K562 (cell line): ENCODE measurements around the gene IDI1. TPM values are rescaled to one million over a fixed set of nuclear protein-coding genes. Genes with fewer than 3 reads are reported as not detected.

Experiments
- ATAC-seq: fragments of 200-7000 bp; cut with Tn5 transposase; 3 replicates; pipeline ENCODE4 v1.9.1; 2020; ENCODE audit warnings: moderate library complexity
- BruUV-seq: library from RNA; stranded (reverse); fragments of 400-500 nt; replicated peaks from 2 replicates; lab custom pipeline; 2021; lab: Mats Ljungman, UMichigan
- CTCF ChIA-PET: fragments of 300-600 bp; formaldehyde crosslinking; extraction: SDS; loops from one replicate; lab custom pipeline; 2021; ENCODE audit warnings: low intra/inter-chr PET ratio; lab: Yijun Ruan, JAX
- POLR2A ChIA-PET: fragments of 300-600, 350-650 bp; sonication (Branson Sonifier 250); formaldehyde crosslinking; extraction: SDS; loops from one replicate; lab custom pipeline; 2021; ENCODE audit warnings: antibody characterized with exemption, inconsistent platforms; lab: Yijun Ruan, JAX
- DNase-seq, 4 experiments: peaks; one replicate each; pipeline versions ENCODE4 v3.0.0 to v3.0.0-alpha.2; 2011 to 2018; ENCODE audit warnings: low spot score in 3 of 4, mixed read lengths in 3 of 4; ENCODE audit errors: extremely low read depth in 1 of 4
- FAIRE-seq: peaks from 2 replicates; lab custom pipeline; 2011; peaks lifted over from hg19 to GRCh38; lab: Jason Lieb, UNC
- H2AFZ ChIP-seq: 2 replicates; pipeline ENCODE4 v1.6.0; 2011; ENCODE audit warnings: low read depth, low read length, control low read depth, inconsistent platforms
- H3K27ac ChIP-seq: fragments of 200-600 bp; 3 replicates; pipeline ENCODE4 v1.8.0; 2011; ENCODE audit warnings: low read depth, mild to moderate bottlenecking, control low read depth, inconsistent platforms, low read length, moderate library complexity, mixed read lengths; ENCODE audit errors: extremely low read depth
- H3K27me3 ChIP-seq, 2 experiments: fragments of 300-600 bp in 1 of 2; 2 replicates in 1 of 2; 3 replicates in 1 of 2; pipeline versions ENCODE4 v1.6.0 to v1.8.0; 2011; ENCODE audit warnings: inconsistent platforms in 2 of 2, low read length in 2 of 2, mild to moderate bottlenecking in 1 of 2, mixed read lengths in 1 of 2, moderate library complexity in 1 of 2; ENCODE audit not compliant: control insufficient read depth in 2 of 2, insufficient read depth in 2 of 2
- H3K36me3 ChIP-seq: fragments of 300-600 bp; 3 replicates; pipeline ENCODE4 v1.8.0; 2011; ENCODE audit warnings: mild to moderate bottlenecking, low read length, inconsistent platforms; ENCODE audit not compliant: control insufficient read depth, insufficient read depth
- H3K4me1 ChIP-seq, 2 experiments: fragments of 200-600 bp in 1 of 2; replicated peaks in 1 of 2; 2 replicates in 1 of 2; 3 replicates in 1 of 2; pipeline versions ENCODE4 v1.5.1 to v1.8.0; 2011; ENCODE audit warnings: inconsistent platforms in 2 of 2, low read length in 2 of 2, mild to moderate bottlenecking in 1 of 2, mixed read lengths in 1 of 2, moderate library complexity in 1 of 2; ENCODE audit not compliant: control insufficient read depth in 2 of 2, insufficient read depth in 2 of 2
- H3K4me2 ChIP-seq: 2 replicates; pipeline ENCODE4 v1.6.1; 2011; ENCODE audit warnings: low read length, control low read depth, inconsistent platforms, mixed read lengths; ENCODE audit not compliant: insufficient read depth
- H3K4me3 ChIP-seq: fragments of 200-600 bp; sonication (generic), shearing (Covaris generic); 2 replicates; pipeline ENCODE4 v1.5.1; 2016; ENCODE audit warnings: control low read depth, inconsistent platforms
- H3K79me2 ChIP-seq: fragments of 200-600 bp; 3 replicates; pipeline ENCODE4 v1.8.0; 2011; ENCODE audit warnings: low read length, inconsistent platforms; ENCODE audit not compliant: control insufficient read depth, insufficient read depth
- H3K9ac ChIP-seq, 2 experiments: 2 replicates each; pipeline versions ENCODE4 v1.6.0 to v1.6.1; 2011; ENCODE audit warnings: low read depth in 2 of 2, low read length in 2 of 2, control low read depth in 1 of 2, inconsistent platforms in 1 of 2, mild to moderate bottlenecking in 1 of 2, mixed read lengths in 1 of 2; ENCODE audit not compliant: insufficient read depth in 1 of 2
- H3K9me1 ChIP-seq: one replicate; pipeline ENCODE4 v1.6.0; 2011; ENCODE audit warnings: inconsistent platforms, mild to moderate bottlenecking, low read length, moderate library complexity; ENCODE audit not compliant: control insufficient read depth, insufficient read depth
- H3K9me3 ChIP-seq: replicated peaks from 2 replicates; pipeline ENCODE4 v1.5.1; 2011; ENCODE audit warnings: low read depth, low read length, inconsistent platforms; ENCODE audit not compliant: control insufficient read depth, insufficient read depth
- H4K20me1 ChIP-seq: replicated peaks from 2 replicates; pipeline ENCODE4 v1.6.1; 2011; ENCODE audit warnings: low read length, inconsistent platforms, mixed read lengths; ENCODE audit not compliant: control insufficient read depth, insufficient read depth
- BCL6 ChIP-seq: fragments of 250-450 bp; sonication (Bioruptor Pico); IDR thresholded peaks from 2 replicates; pipeline ENCODE4 v1.4.0; 2020
- CHD2 ChIP-seq: IDR thresholded peaks from 2 replicates; pipeline ENCODE4 v1.6.1; 2011; ENCODE audit warnings: low read depth, low read length
- DIDO1 ChIP-seq: fragments of 450-650 bp; IDR thresholded peaks from 2 replicates; pipeline ENCODE4 v1.6.1; 2016; ENCODE audit warnings: low read depth, missing biosample characterization, missing genetic modification characterization
- E2F5 ChIP-seq: sonication (generic); formaldehyde crosslinking; IDR thresholded peaks from 2 replicates; pipeline ENCODE4 v1.8.0; 2022; ENCODE audit warnings: mild to moderate bottlenecking, missing genetic modification reagents
- GTF2E2 ChIP-seq: fragments of 200-800 bp; sonication (Bioruptor generic); IDR thresholded peaks from 2 replicates; pipeline ENCODE4 v1.6.1; 2016; ENCODE audit warnings: missing genetic modification characterization, missing compliant biosample characterization
- HDAC2 ChIP-seq: fragments of 450-650 bp; IDR thresholded peaks from 2 replicates; pipeline ENCODE4 v1.6.1; 2016; ENCODE audit warnings: mild to moderate bottlenecking
- HMGN3 ChIP-seq: IDR thresholded peaks from 2 replicates; pipeline ENCODE4 v1.6.1; 2011; ENCODE audit warnings: borderline replicate concordance, low read depth, mild to moderate bottlenecking, mixed read lengths, low read length; ENCODE audit not compliant: insufficient read length; ENCODE audit errors: extremely low read depth
- KLF13 ChIP-seq: fragments of 450-650 bp; IDR thresholded peaks from 2 replicates; pipeline ENCODE4 v1.6.1; 2016; ENCODE audit warnings: missing genetic modification characterization, low read depth, mild to moderate bottlenecking, missing compliant biosample characterization, moderate library complexity, borderline replicate concordance
- RAD21 ChIP-seq, 2 experiments: fragments of 250-450 bp in 1 of 2; fragments of 450-650 bp in 1 of 2; sonication (Bioruptor Pico) in 1 of 2; formaldehyde crosslinking in 1 of 2; IDR thresholded peaks in 1 of 2; conservative IDR thresholded peaks in 1 of 2; 2 replicates each; pipeline versions ENCODE4 v1.4.0 to v1.8.0; 2020 to 2022; ENCODE audit warnings: mild to moderate bottlenecking in 2 of 2, moderate library complexity in 1 of 2
- RB1 ChIP-seq: fragments of 450-650 bp; IDR thresholded peaks from 2 replicates; pipeline ENCODE4 v1.6.1; 2017; ENCODE audit warnings: low read depth, mild to moderate bottlenecking
- RBM14 ChIP-seq: fragments of 200-400 bp; formaldehyde crosslinking; IDR thresholded peaks from 2 replicates; pipeline ENCODE4 v1.6.1; 2018; ENCODE audit warnings: low read depth, mild to moderate bottlenecking, low read length, moderate library complexity, borderline replicate concordance; ENCODE audit not compliant: insufficient read depth
- RUNX1 ChIP-seq: sonication (generic); IDR thresholded peaks from 2 replicates; pipeline ENCODE4 v1.6.1; 2016; ENCODE audit warnings: antibody characterized with exemption, low read depth
- SAP30 ChIP-seq: fragments of 200-600 bp; sonication (generic); IDR thresholded peaks from 2 replicates; pipeline ENCODE4 v1.6.1; 2012; ENCODE audit warnings: borderline replicate concordance, low read depth, mild to moderate bottlenecking, moderate library complexity, low read length, control low read depth, inconsistent platforms; ENCODE audit not compliant: insufficient read depth, poor library complexity, severe bottlenecking
- SRSF1 ChIP-seq: fragments of 200-400 bp; formaldehyde crosslinking; IDR thresholded peaks from 2 replicates; pipeline ENCODE4 v1.6.1; 2017; ENCODE audit warnings: mild to moderate bottlenecking, low read depth, low read length, moderate library complexity
- ZNF311 ChIP-seq: fragments of 250-450 bp; sonication (Bioruptor Pico); IDR thresholded peaks from 2 replicates; pipeline ENCODE4 v1.4.0; 2020; ENCODE audit warnings: mild to moderate bottlenecking, moderate library complexity
- ZNF668 ChIP-seq: fragments of 250-450 bp; sonication (Bioruptor Pico); IDR thresholded peaks from 2 replicates; pipeline ENCODE4 v1.8.0; 2022; ENCODE audit warnings: mild to moderate bottlenecking, inconsistent platforms
- ZNF707 ChIP-seq: fragments of 250-450 bp; sonication (Bioruptor Pico); conservative IDR thresholded peaks from 2 replicates; pipeline ENCODE4 v1.8.0; 2022; ENCODE audit warnings: inconsistent platforms, mild to moderate bottlenecking, moderate library complexity
- ZNF75A ChIP-seq: fragments of 450-650 bp; formaldehyde crosslinking; IDR thresholded peaks from 2 replicates; pipeline ENCODE4 v1.4.0; 2020; ENCODE audit warnings: mild to moderate bottlenecking
- WGBS: fragments of 100-300 bp; shearing (Covaris generic); methylation state at CpG from one replicate; pipeline ENCODE4 v1.1.6; 2016; ENCODE audit warnings: low coverage, mixed read lengths; ENCODE audit not compliant: insufficient coverage; ENCODE audit errors: missing lambda C conversion rate; 5-methylcytosine and 5-hydroxymethylcytosine counted together
- in situ Hi-C: fragments of 300-500 bp; cut with MboI; formaldehyde crosslinking; loops from 4 replicates; pipeline ENCODE4 v1.15.0; 2018; ENCODE audit warnings: inconsistent platforms, mixed read lengths
- intact Hi-C: fragments of 100-400 bp; cut with micrococcal nuclease; formaldehyde crosslinking; loops from 2 replicates; pipeline ENCODE4 v1.14.2; 2022
- polyA plus RNA-seq, 8 experiments: library from polyadenylated mRNA; depleted of rRNA in 4 of 8; stranded (reverse) in 5 of 8; unstranded in 3 of 8; fragments of >200 nt; fragmentation: Nextera tagmentation in 2 of 8; fragmentation: Illumina TruSeq in 1 of 8; extraction: Ambion mirVana in 2 of 8; extraction: Trizol in 1 of 8; gene quantifications; 2 replicates each; pipeline versions ENCODE4 v1.2.1 to v1.2.3, GENCODE V29; 2011 to 2014; ENCODE audit warnings: inconsistent platforms in 1 of 8, missing spikeins in 1 of 8
- total RNA-seq, 7 experiments: library from RNA; depleted of rRNA in 6 of 7; stranded (reverse); fragments of >200 nt in 6 of 7; fragmentation: Illumina TruSeq in 2 of 7; extraction: Trizol in 2 of 7; gene quantifications; 2 replicates each; pipeline versions ENCODE4 v1.2.1 to v1.2.3, GENCODE V29; 2011 to 2021; ENCODE audit warnings: low replicate concordance in 1 of 7

IDI1 gene
- total and polyA plus RNA-seq, 9 of the 15 experiments (the other 6 are each of a cell fraction or from before 2014, with no cell fraction given), result 70.0 to 265 (median 119) TPM

DNA sequence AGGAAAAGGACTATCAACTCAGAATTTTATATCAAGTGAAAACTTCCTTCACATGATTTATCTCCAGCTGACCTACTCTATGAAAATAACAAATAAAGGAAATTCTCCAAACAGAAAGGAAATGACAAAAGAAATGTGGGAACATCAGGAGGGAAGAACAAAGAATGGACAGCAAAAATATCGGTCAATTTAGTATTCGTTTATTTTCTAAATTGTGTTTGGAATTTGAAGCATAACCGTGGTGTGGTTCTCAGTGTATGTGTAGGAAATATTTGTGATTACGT is 16.0 kb upstream of the IDI1 start:
- peaks cover 8% of the 10 kb centered on the region; the same call in 2 of the 3 replicates for H3K36me3 ChIP-seq
- in situ Hi-C loops, result no loop called here
- no peaks in the 10 kb centered on the region for H3K9me1 ChIP-seq
- H3K4me1 ChIP-seq, result no peaks in the 10 kb centered on the region; a peak in 1 of 5 replicates
- peaks cover 22% of the 10 kb centered on the region for H3K79me2 ChIP-seq
- TF ChIP-seq RB1 (no peak), RBM14 (no peak), RAD21 (CRISPR knock-in tag; conservative IDR thresholded peaks at IDR 0.05 in 1 of 2, IDR thresholded peaks at IDR 0.05 in 1 of 2) (no peak), HDAC2 (no peak), ZNF311 (CRISPR knock-in tag) (no peak), CHD2 (no peak), GTF2E2 (tag) (no peak), ZNF668 (CRISPR knock-in tag) (no peak), SRSF1 (no peak), DIDO1 (tag) (no peak), E2F5 (CRISPR knock-in tag) (no peak), ZNF75A (no peak), RUNX1 (no peak), ZNF707 (CRISPR knock-in tag) (no peak), SAP30 (no peak), HMGN3 (no peak), BCL6 (CRISPR knock-in tag) (no peak), KLF13 (tag) (no peak)
- TF ChIP-seq, all 486 proteins: peak for 0
- H3K4me3 ChIP-seq, result no peak overlapping the region
- H3K4me2 ChIP-seq, result no peak overlapping the region
- H2AFZ ChIP-seq, result no peak overlapping the region
- BruUV-seq, result no TSS peak
- intact Hi-C loops, result no loop called here
- no peaks in the 10 kb centered on the region for H3K9me3 ChIP-seq
- FAIRE-seq (no peak), DNase-seq (no peak), ATAC-seq (no peak)
- WGBS, result 90% methylated on average over 4 of the region's 4 CpGs
- ChIA-PET POLR2A (no interaction called here), CTCF (no interaction called here)
- H3K27me3 ChIP-seq, result no peaks in the 10 kb centered on the region
- no peaks in the 10 kb centered on the region; the same call in 1 of the 2 replicates for H4K20me1 ChIP-seq
- H3K9ac ChIP-seq, result no peak overlapping the region
- no peak overlapping the region for H3K27ac ChIP-seq
